ENCODE results near the gene NEK6.

GRCh38 chr9:124238546-124239140, 19.1 kb upstream of the NEK6 start:
- TF ChIP-seq YY1 (IDR thresholded peaks at IDR 0.05; ENCODE audit: insufficient read depth, insufficient read length) (no peak), ZNF274 (IDR thresholded peaks at IDR 0.05; ENCODE audit: low read depth, low read length) (no peak), SUZ12 (IDR thresholded peaks at IDR 0.05; ENCODE audit: extremely low read depth, insufficient read depth, insufficient read length) (no peak)

Data from NT2/D1 (cell line).